ENCODE results near the gene RNFT2.

Gene RNFT2, protein sequence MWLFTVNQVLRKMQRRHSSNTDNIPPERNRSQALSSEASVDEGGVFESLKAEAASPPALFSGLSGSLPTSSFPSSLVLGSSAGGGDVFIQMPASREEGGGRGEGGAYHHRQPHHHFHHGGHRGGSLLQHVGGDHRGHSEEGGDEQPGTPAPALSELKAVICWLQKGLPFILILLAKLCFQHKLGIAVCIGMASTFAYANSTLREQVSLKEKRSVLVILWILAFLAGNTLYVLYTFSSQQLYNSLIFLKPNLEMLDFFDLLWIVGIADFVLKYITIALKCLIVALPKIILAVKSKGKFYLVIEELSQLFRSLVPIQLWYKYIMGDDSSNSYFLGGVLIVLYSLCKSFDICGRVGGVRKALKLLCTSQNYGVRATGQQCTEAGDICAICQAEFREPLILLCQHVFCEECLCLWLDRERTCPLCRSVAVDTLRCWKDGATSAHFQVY

DNA sequence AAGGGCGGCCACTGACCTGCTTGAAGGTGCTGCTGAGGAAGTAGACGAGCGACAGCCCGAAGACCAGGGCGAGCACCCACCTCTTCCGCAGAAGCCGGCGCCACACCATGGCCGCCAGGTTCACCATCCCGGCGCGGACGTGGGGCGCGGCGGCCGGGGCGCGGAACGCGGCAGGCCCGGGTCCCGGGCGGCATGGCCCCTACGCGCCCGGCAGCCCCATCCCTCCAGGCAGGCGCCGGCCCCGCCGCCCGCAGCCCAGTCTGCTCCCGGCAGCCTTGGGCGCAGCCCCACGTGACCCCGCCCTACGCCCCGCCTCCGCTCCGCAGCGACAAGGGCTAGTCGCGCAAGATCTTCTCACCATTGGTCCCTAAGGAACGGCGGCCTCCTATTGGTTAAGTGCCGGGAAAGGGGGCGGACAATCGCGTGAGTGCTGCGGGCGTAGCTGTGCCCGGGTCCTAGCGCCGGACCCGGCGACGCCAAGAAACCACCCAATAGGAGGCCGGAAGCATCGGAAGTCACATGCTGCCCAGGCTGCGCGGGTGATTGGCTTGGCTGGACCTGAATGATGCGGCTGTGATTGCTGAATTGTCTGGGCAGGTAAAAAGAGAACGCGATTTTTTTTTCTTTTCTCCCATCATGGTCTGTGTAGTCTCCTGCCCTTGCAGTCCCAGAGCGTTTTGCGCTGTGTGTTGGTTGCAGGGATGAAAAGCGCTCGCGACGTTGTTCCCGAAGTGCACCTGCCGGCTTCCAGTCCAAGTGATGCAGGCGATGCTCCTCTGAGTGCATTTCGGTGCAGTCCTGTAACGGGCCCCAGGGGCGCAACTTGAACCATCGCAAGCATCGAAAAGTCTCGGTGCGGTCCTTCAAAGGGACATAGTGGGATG is at the start of gene RNFT2, which contains the start of gene SPRING1:
Gene RNFT2, plus strand, starts transcription at position 542 of the 884 bp plus-strand sequence. CDS start 2,183 bp downstream, outside the sequence.
Gene SPRING1, minus strand, starts transcription at position 296 of the 884 bp plus-strand sequence. Its CDS starts 169 bp downstream, at position 127.
- peak; percentile 99 for DNase-seq

DNA sequence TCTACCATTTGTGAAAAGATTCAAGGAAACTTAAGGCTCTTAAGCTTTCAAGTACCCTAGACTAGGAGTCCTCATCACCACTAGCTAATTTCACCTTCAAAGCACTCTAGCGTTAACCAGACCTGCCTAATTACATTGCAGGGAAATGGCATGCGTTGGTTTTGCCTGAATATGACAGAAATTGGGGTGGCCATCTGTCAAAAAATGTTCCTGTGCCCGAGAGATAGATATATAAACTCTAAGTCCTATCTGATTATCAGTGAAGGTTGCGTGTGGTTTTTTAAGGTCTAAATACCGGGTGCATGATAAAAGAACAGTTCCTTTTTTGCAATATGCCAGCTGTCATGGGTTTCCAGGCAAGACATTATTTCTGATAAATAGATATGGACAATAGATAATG is 48.6 kb upstream of the RNFT2 start:
- no peak for DNase-seq

DNA sequence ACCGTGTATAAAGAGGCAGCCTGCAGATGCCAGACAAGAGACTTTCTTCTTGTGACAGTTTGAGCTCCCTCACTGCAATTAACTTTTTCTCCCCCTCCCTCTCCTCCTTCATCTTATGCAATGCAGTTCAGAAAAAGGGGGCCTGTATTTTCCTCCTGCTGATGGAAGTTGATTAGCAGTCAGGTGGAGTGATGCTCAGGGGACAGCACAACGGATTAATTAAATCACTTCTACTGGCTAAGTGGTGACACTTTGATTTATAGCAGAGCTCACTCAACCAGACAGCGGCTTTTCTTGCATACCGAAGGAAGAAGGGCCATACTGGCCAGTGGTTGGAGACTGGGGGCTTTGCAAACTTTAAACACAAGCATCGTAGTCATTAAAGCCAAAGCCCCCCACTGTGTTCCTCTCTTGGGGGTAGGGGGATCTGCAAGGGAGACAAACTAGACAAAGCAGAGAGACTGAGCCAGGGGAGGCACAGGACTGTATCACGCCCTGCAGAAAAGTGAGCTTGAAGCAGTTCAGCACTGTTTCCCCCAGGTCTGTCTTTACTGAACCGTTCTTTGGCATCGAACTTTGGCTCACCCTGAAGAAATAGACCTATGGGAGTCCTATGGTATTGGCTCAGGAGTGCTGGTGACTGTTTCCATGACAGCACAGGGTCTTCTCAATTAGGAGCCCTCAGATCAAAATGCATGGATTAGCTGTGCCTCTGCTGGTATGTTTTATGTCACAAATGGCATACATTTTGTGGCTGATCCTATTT is 48.0 kb upstream of the RNFT2 start:
- DNase-seq: no peak

DNA sequence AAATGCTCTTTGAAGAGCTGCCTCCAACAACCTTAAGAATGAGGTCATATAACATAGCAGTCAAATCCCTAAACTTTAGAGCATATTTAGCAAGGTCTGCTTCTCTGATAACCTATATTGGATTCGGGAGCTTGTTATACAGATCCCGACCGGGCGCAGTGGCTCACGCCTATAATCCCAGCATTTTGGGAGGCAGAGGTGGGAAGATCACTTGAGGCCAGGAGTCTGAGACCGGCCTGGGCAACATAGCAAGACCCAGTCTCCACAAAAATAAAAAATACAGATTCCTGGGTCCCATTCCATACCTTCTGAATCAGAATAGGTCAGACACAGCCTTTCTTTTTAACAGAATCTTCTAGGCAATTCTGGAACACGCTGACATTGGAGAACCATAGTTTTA is 46.9 kb upstream of the RNFT2 start:
- DNase-seq: no peak

DNA sequence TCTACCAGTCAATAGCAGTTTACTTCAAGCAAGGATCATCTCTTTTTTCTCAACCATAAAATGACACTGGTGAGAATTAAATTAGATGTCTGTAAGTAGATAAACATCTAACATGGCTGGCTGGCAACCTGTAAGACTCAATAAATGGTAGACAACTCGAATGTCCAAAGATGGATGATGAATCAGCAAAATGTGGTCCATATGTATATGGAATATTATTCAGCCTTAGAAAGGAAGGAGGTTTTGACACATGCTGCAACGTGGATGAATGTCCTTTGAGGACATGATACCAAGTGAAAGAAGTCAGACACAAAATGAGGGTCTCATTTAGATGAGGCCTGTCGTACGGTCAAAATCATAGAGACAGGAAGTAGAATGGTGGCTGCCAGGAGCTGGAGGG is 46.5 kb upstream of the RNFT2 start:
- DNase-seq: no peak

DNA sequence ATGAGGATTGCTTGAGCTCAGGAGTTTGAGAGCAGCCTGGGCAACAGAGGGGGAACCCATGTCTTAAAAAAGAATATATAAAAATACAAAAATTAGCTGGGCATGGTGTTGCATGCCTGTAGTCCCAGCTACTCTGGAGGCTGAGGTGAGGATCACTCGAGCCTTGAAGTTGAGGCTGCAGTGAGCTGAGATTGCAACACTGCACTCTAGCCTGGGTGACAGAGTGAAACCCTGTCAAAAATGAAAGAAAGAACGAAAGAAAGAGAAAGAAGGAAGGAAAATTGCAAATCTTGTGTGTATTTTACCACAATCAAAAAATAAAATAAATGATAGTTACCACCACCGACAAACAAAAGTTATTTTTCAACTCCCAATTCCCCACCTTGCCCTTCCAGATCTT is 45.5 kb upstream of the RNFT2 start:
- no peak for DNase-seq

DNA sequence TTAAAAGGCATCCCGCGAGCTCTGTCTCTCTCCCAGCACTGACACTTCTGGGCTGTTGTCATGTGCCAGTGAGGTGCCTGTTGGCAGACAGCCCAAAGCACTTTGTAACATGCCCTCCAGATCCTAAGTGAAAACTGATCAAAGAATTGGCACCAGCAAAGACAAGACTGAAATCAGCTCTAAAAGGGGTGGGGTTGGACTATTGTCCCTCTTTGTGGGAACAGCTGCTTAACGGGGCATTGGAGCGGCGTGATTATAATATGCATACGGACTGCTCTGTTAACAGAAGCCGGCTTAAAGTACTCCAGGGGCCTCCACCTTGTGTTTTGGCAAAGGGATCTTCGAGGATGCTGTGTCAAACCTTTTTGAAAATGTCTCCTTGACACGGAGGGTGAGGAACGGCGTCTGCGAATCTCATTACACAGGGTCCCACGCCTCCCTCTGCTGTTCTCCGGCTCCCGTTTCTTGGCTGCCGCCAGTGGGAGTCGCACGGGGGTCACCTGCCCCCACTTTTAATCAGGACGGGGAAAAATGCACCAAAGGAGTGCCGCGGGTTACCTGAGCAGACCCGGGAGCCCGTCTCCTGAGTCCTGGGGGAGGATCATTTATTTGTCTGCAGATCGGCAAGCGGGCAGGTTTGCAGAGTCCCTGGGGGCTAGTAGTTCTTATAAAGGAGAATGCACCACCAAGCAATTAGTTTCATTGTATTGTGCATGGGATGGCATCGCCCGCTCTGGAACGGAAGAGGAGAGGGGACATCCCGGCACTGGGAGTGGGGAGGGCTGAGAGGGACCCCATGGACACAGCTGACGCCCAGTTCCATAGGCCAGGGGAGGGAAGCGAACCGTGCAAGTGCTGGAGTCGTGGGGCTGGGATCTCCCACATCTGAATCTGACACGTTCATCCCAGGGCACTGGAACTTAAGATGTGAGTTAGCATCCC is 44.6 kb upstream of the RNFT2 start:
- DNase-seq: peak; percentile 66

DNA sequence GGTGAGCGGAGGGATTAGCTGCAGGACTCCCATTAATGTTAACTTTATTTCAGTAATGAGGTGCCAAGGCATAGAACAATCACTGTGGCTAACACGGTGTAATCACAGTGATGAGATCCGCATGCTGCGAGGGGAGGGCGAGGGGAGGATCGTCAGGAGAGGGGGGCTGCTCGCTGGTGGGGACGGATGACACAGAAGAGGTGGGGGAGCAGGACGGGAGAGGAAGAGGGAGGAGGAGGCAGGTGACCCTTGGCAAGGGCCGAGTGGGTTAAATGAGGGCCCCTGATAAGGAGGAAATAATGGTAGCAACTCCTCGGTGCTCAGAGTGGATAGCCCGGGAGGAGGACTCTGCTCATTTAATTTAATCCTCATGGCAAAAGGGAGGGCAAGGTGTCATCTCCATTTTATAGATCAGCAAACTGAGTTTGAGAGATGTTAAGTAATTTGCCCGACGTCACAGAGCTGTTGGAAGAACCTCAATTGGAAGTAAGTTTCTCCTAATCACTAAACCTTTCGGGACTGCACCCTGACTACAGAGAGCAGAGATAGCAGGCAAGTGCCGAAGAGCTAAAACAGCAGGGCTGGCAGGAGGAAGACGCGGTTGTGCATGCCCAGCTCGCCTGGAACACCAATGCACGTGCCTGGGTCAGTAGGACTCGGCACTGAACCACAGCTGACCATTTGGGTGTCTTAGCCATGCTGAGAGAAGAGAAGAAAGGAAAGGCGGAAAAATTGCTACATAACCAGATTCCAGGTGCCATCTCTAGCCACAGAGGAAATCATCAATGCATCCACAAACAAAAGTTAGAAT is 43.3 kb upstream of the RNFT2 start:
- no peak for DNase-seq

DNA sequence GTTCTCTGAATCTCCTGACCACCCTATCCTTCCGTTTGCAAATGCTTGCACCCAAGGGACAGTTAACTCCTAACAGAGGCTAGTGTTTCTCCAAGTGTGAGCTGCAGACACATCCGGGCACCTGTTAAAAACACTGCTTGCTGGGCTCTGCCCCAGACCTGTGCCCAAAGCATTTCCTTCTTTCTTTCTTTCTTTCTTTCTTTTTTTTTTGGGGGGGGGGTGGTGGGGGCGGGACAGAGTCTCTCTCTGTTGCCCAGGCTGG is 42.7 kb upstream of the RNFT2 start:
- DNase-seq: no peak

DNA sequence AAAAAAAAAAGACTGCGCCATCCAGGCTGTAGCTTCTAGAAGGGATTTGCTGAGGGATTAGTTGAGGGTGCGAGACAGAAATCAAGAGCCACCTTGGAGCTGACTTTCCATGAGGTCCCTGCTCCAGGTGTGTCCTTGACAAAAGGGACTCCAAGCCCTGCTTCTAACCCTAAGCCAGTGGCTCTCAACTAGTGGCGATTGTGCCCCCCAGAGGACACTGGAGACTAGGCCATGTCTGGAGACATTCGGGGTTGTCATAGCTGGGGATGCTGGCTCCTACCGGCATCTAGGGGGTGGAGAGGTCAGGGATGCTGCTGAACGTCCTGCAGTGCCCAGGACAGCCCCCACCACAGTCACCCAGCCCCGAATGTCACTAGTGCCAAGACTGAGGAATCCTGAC is 40.8 kb upstream of the RNFT2 start:
- DNase-seq: peak; percentile 26

DNA sequence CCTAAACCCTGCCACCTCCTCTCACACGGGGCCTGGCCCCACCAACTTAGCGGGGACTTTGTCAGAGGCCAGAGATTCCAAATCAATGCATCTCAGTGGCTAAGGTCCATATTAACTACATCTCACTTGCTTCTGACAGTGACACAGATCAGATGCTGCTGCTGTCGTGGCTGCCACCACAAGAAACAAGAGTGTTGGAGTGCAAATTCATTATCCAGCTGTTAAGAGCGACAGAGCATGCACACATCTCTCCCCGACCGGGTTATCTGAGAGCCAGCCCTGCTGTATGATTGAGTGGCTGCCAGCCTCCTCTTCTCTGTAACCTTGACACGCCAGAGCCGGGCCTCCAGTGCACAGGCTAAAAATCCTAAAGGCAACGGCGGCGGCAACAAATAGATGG is 40.4 kb upstream of the RNFT2 start:
- DNase-seq: peak; percentile 78

DNA sequence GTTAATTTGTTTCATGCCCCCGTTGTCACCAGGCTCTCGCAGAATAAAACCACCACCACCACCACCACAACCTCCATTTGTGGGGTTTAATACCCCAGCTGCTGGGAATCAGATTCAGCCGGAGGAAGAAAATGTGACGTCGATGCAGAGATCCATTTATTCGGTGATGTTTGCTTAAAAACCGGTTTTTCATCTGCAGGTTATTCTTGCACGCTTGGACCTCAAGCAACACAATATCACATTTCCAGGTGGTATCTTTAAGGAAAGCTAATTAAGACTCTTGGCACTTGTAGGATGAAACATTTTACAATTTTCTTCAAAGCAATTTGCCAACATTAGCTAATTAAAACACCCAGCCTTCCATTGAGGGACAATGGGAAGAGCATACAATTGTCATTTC is 40.0 kb upstream of the RNFT2 start:
- DNase-seq: peak; percentile 78

DNA sequence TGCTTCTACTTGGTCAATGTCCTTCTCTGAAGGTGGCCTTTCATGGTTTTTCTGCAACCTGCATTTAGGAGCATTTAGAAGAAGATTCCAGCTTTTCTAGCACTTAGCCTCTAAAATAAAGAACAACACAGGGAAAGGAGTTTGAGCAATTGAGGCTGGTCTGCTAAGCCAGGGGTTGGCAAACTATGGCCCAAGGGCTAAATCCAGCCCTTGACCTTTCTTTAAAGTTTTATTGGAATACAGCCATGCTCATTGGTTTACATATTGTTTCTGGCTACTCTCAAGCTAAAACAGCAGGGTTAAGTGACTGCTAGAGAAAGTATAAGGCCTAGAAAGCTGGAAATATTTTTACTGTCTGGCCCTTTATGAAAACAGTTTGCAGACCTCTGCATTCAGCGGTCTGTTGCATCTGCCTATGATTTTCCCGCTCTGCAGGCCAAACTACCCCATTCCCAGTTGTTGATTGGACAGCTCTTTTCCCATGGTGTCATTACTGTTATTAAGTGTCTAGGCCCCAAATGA is 39.5 kb upstream of the RNFT2 start:
- DNase-seq: no peak

DNA sequence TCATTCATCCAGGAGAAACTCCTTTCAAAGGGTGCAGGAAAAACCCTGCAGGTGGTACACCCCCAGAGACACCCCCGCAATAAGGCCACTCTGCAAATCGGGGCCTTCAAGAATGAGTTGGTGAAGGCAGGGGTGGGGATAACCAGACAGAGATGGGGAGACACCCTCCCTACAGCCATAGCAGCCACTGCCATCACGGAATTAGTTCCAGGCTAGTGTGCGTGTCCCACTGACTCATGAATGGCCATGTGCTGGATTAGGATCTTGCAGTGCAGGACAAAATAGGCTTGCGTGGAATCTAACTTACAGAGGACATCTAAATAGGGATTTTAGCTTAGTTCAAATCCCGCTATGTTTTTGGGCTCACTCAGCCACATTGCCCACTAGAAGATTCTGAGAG is 38.0 kb upstream of the RNFT2 start:
- DNase-seq: no peak

DNA sequence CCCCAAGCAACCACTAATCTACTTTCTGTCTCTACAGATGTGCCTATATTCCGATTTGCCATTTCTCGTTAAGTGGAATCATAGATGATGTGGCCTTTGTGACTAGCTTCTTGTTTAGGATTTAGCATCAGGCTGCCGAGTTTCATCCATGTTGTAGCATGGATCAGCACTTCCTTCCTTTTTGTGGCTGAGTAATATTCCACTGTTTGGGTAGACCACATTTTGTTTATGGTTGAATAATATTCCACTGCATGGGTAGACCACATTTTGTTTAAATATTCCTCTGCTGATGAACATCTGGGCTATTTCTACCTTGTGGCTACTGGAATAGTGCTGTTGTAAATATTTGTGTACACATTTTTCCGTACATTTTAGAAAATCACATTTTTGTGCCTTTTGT is 36.7 kb upstream of the RNFT2 start:
- DNase-seq: no peak

DNA sequence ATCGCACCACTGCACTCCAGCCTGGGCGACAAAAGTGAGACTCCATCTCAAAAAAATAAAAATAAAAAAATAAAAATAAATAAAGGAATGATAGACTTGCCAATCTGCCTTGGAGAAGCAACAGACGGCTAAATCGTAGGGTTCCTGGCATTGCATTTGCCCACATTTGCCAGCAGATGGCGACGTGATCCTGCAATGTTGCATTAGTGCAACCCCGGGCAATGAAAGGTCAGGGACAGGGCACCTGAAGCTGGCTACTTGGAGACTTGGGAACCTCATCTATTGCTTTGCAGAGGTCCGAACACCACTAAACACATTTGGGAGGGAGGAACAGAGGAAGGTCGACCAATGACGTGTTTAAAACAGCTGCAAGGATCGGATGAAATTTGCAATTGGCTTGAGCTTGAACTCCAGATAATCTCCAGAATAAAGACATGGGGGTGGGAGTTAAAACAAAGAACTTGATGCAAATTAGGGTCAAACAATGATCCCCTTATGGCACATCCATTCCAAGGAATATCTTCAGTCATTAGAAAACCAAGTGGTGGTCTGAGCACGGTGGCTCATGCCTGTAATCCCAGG is 34.8 kb upstream of the RNFT2 start:
- DNase-seq: peak; percentile 49

DNA sequence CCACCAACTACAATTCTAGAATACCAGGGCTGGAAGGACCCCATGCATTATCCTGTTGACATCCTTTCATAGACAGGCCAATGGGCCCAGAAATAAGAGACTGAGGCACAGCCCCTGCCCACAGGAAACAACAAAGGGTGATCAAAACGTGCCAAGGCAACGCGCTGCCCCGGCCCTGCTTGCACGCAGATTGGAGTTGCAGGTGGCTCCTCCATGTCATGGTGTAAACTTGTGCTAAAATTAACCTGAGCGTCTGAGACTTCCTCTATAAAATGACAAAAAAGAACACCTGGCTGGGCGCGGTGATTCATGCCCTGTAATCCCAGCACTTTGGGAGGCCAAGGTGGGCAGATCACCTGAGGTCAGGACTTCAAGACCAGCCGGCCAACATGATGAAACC is 30.4 kb upstream of the RNFT2 start:
- DNase-seq: no peak

DNA sequence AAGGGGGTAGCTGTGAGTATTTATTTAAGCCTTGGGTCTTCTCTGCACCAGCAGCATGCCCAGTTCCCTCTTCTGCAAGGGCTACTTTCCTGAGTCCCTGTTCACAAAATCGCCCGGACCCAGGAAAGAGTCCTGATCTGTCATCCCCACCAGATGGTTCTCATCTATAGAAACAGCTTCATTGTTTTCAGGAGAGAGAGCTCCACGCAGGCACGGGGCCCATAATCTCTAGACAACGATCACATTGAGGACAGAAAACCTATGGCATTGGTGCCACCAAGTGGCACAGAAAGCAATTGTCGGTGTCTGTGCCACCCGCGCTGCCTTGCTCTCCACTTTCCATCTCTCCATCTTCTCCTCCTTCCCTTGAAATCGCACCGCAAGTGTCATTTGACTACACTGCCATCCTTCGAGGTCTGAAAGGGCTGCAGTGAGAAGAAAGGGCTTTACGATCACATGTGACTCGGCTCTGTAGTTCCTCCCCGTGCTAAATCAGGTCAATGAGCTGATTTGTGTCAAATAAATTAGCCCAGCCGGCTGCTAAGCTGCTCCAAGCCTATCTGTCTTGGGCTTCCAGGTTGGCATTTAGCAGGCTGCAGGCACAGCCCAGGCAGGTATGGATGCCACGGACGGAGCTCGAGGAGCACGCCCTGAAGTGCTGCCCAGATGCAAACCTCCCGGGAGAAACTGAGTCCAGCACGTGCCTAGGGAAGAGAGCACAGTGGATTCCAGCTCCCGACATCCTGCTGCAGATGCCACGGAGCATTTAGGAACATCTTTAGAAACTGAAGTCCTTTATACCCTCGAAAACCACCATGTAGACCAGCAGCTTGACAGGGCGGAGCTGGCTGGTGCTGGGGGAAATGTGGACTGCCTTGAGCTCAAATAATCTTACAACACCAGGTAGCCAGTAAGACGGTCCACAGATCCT is 29.0 kb upstream of the RNFT2 start:
- DNase-seq: peak; percentile 73

DNA sequence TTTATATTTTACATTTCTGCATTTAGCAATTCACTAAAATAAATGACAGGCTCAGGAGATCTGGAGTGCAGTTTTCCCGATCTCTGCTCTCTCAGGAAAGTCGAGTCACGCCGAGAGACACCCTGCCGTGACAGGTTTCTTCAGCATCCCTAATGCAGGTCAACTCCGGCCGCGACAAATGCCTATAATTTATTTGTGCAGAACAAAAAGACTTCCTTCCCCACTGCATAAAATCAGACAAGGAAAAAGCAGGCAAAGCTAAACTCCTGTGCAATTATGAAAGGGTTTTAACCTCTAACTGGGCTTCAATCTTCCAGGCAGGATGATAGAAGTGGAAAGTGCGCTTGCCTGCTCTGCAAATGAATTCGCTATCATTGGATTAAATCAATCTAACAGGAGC is 28.3 kb upstream of the RNFT2 start:
- DNase-seq: no peak
